GM23338 (cell line): ENCODE measurements around the gene NTM.

Source experiments
- EZH2 ChIP-seq: fragments of 200-600 bp; sonication (generic); IDR thresholded peaks from one replicate; pipeline ENCODE4 v1.8.0; 2017; ENCODE audit warnings: antibody characterized with exemption, mild to moderate bottlenecking, low read depth; ENCODE audit not compliant: unreplicated experiment
- EZH2phosphoT487 ChIP-seq: fragments of 200-600 bp; sonication (generic); IDR thresholded peaks from one replicate; pipeline ENCODE4 v1.8.1; 2018; ENCODE audit warnings: antibody characterized with exemption; ENCODE audit not compliant: unreplicated experiment
- POLR2AphosphoS5 ChIP-seq: IDR thresholded peaks from 2 replicates; pipeline ENCODE4 v1.6.1; 2016; ENCODE audit warnings: antibody characterized with exemption, low read depth
- ZNF462 ChIP-seq: fragments of 250-450 bp; sonication (Bioruptor Pico); IDR thresholded peaks from 2 replicates; pipeline ENCODE4 v1.5.0; 2020; ENCODE audit warnings: mild to moderate bottlenecking, moderate library complexity
- TF ChIP-seq, protein P1 (sequence below), 2 experiments: fragments of 200-600 bp in 1 of 2; sonication (generic) in 1 of 2; conservative IDR thresholded peaks; 2 replicates each; pipeline versions ENCODE4 v1.5.1 to v1.6.1; 2016 to 2017; ENCODE audit warnings: antibody characterized with exemption in 2 of 2, low read depth in 2 of 2, mild to moderate bottlenecking in 2 of 2, moderate library complexity in 1 of 2
- TF ChIP-seq, protein P2 (sequence below): IDR thresholded peaks from 2 replicates; pipeline ENCODE4 v1.6.1; 2016; ENCODE audit warnings: antibody characterized with exemption
- TF ChIP-seq, protein P3 (sequence below): IDR thresholded peaks from one replicate; pipeline ENCODE4 v1.6.1; 2018; ENCODE audit warnings: antibody characterized with exemption; ENCODE audit not compliant: unreplicated experiment

DNA sequence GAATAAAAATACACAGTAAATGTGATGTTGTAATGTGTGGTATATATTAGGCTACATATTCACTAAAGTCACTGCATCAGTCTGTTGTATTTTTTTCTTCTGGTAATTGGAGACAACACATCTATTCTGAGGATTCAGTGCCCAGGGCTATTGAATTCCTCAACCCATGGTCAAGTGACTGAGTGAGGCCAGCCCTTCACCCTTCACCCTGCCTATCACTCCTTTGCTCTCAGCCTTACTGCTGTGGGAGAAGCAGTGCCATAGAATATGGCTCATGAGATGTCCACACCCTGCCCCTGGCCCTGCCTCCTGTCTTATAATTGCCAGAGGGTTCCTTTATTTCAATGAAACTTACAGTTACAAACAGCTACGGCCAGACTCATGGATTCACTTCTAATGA is 295.6 kb downstream of the NTM start:
- TF ChIP-seq, protein P1, sequence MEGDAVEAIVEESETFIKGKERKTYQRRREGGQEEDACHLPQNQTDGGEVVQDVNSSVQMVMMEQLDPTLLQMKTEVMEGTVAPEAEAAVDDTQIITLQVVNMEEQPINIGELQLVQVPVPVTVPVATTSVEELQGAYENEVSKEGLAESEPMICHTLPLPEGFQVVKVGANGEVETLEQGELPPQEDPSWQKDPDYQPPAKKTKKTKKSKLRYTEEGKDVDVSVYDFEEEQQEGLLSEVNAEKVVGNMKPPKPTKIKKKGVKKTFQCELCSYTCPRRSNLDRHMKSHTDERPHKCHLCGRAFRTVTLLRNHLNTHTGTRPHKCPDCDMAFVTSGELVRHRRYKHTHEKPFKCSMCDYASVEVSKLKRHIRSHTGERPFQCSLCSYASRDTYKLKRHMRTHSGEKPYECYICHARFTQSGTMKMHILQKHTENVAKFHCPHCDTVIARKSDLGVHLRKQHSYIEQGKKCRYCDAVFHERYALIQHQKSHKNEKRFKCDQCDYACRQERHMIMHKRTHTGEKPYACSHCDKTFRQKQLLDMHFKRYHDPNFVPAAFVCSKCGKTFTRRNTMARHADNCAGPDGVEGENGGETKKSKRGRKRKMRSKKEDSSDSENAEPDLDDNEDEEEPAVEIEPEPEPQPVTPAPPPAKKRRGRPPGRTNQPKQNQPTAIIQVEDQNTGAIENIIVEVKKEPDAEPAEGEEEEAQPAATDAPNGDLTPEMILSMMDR (conservative IDR thresholded peaks at IDR 0.05; ENCODE audit: low read depth in 2 of 2) = no peak
- TF ChIP-seq POLR2AphosphoS5 (no peak), EZH2 (no peak), ZNF462 (CRISPR knock-in tag) (no peak), EZH2phosphoT487 (no peak)
- TF ChIP-seq, protein P2, sequence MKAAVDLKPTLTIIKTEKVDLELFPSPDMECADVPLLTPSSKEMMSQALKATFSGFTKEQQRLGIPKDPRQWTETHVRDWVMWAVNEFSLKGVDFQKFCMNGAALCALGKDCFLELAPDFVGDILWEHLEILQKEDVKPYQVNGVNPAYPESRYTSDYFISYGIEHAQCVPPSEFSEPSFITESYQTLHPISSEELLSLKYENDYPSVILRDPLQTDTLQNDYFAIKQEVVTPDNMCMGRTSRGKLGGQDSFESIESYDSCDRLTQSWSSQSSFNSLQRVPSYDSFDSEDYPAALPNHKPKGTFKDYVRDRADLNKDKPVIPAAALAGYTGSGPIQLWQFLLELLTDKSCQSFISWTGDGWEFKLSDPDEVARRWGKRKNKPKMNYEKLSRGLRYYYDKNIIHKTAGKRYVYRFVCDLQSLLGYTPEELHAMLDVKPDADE = no peak
- TF ChIP-seq, protein P3, sequence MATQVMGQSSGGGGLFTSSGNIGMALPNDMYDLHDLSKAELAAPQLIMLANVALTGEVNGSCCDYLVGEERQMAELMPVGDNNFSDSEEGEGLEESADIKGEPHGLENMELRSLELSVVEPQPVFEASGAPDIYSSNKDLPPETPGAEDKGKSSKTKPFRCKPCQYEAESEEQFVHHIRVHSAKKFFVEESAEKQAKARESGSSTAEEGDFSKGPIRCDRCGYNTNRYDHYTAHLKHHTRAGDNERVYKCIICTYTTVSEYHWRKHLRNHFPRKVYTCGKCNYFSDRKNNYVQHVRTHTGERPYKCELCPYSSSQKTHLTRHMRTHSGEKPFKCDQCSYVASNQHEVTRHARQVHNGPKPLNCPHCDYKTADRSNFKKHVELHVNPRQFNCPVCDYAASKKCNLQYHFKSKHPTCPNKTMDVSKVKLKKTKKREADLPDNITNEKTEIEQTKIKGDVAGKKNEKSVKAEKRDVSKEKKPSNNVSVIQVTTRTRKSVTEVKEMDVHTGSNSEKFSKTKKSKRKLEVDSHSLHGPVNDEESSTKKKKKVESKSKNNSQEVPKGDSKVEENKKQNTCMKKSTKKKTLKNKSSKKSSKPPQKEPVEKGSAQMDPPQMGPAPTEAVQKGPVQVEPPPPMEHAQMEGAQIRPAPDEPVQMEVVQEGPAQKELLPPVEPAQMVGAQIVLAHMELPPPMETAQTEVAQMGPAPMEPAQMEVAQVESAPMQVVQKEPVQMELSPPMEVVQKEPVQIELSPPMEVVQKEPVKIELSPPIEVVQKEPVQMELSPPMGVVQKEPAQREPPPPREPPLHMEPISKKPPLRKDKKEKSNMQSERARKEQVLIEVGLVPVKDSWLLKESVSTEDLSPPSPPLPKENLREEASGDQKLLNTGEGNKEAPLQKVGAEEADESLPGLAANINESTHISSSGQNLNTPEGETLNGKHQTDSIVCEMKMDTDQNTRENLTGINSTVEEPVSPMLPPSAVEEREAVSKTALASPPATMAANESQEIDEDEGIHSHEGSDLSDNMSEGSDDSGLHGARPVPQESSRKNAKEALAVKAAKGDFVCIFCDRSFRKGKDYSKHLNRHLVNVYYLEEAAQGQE = no peak
